GM21528 (cell line): ENCODE data around the gene ZFP36L1.

Experiments
- ATAC-seq: cut with Tn5 transposase; IDR thresholded peaks from one replicate; pipeline ENCODE4 v1.9.1; 2021; ENCODE audit warnings: mild to moderate bottlenecking, moderate library complexity; ENCODE audit not compliant: unreplicated experiment, low FRiP score

Gene ZFP36L1, protein sequence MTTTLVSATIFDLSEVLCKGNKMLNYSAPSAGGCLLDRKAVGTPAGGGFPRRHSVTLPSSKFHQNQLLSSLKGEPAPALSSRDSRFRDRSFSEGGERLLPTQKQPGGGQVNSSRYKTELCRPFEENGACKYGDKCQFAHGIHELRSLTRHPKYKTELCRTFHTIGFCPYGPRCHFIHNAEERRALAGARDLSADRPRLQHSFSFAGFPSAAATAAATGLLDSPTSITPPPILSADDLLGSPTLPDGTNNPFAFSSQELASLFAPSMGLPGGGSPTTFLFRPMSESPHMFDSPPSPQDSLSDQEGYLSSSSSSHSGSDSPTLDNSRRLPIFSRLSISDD

GRCh38 chr14:68792979-68793733 is at the start of gene ZFP36L1:
Gene ZFP36L1 (minus strand): TSS chr14:68793067. CDS start chr14:68792938, 129 bp downstream.
- peak; percentile 36 for ATAC-seq

GRCh38 chr14:68842298-68842697 is 49.4 kb upstream of the ZFP36L1 start:
- no peak for ATAC-seq

GRCh38 chr14:68841016-68841809 is 48.3 kb upstream of the ZFP36L1 start:
- no peak for ATAC-seq

GRCh38 chr14:68840454-68840853 is 47.6 kb upstream of the ZFP36L1 start:
- ATAC-seq, result no peak

DNA sequence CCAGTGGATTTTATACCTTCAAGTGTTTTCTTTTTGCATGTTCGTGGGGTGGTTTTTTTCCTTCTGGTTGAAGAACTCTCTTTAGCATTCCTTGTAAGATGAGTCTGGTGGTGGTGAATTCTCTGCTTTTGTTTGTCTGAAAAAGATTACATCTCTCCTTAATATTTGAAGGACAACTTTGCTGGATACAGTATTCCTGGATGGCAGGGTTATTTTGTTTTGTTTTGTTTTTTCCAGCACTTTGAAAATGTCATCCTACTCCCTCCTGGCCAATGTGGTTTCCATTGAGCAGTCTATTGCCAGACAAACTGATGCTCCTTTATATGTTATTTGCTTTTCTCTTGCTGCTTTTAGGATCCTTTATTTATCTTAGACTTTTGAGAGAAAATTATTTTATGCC is 43.2 kb upstream of the ZFP36L1 start:
- no peak for ATAC-seq

GRCh38 chr14:68834816-68835215 is 41.9 kb upstream of the ZFP36L1 start:
- ATAC-seq, result no peak

- ATAC-seq, result no peak
Observed at GRCh38 chr14:68828698-68829097, 35.8 kb upstream of the ZFP36L1 start.

GRCh38 chr14:68825729-68826128 is 32.9 kb upstream of the ZFP36L1 start:
- ATAC-seq, result no peak

- no peak for ATAC-seq
Observed at GRCh38 chr14:68824517-68825347, 31.9 kb upstream of the ZFP36L1 start.

- no peak for ATAC-seq
Observed at GRCh38 chr14:68824207-68824516, 31.3 kb upstream of the ZFP36L1 start.

GRCh38 chr14:68823434-68824206 is 30.8 kb upstream of the ZFP36L1 start:
- no peak for ATAC-seq

GRCh38 chr14:68822926-68823325 is 30.1 kb upstream of the ZFP36L1 start:
- ATAC-seq, result no peak

DNA sequence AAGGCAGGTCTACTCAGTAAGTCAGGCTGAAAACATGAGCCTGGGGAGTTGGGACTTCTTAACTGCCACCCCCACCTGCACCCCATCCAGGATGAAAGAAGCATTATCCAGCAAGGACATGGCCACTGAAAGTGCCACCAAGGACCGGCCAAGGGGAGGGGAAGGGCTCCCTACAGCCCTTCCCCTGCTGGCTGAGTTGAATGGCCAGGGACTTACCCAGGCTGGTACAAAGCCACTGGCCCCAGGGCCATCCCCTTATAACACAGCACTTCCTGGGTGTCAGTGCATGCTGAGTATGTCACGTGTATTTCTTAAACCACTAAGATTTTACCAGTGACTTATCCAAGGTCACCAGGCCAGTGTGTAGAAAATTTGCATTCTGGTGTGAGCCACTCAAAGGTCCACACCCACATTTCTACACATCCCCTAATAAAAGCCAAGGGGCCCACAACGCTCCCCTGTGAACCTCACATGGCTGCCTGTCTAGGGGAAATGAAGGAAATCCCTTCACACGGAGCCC is 29.3 kb upstream of the ZFP36L1 start:
- peak; percentile 62 for ATAC-seq

DNA sequence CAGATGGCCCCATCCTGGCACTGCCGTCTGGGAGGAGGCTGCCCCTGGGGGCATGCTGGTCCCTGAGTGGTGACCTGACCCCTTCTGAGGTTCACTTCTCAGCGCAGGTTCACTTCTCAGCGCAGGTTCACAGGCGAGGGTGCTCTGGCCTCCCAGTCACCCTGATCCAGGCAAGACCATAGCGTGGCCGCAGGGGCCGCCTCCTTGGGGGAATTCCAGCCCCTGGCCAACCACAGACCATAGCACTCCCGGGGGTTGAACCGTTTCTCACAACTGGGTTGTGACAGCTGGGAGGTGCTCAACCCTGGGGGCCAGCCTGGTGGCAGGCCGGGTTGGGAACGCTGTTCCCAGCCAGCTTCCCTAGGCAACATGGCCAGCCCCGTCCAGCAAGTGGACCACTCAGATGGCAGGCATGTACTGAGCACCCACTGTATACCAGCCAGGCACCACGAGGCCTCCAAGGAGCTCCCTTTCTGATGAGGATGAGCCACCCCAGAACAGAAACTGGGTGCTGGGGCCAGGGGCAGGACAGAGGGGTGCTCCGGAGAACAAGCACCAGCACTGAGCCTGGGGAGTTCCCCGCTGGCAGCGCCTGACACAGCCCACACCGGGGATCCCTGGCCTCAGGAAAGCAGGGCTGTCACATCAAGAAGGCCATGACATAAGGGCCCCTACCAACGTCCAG is 28.3 kb upstream of the ZFP36L1 start:
- ATAC-seq, result no peak

DNA sequence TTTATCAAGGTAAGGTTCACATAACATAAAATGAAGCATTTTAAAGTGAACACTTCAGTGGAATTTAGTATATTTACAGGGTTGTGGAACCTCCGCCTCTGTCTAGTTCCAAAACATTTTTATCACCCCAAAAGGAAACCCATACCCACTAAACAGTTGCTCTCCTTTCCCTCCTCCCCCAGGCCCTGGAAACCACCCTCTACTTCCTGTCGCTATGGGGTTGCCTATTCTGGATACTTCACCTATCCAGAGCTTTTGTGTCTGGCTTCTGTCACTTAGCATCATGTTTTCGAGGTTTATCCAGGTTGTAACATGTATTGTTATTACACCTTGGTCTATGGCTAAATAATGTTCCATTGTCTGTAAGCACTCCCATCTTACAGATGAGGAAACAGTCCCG is 27.7 kb upstream of the ZFP36L1 start:
- no peak for ATAC-seq

GRCh38 chr14:68820119-68820518 is 27.3 kb upstream of the ZFP36L1 start:
- ATAC-seq, result no peak

GRCh38 chr14:68819260-68819691 is 26.4 kb upstream of the ZFP36L1 start:
- ATAC-seq, result no peak

DNA sequence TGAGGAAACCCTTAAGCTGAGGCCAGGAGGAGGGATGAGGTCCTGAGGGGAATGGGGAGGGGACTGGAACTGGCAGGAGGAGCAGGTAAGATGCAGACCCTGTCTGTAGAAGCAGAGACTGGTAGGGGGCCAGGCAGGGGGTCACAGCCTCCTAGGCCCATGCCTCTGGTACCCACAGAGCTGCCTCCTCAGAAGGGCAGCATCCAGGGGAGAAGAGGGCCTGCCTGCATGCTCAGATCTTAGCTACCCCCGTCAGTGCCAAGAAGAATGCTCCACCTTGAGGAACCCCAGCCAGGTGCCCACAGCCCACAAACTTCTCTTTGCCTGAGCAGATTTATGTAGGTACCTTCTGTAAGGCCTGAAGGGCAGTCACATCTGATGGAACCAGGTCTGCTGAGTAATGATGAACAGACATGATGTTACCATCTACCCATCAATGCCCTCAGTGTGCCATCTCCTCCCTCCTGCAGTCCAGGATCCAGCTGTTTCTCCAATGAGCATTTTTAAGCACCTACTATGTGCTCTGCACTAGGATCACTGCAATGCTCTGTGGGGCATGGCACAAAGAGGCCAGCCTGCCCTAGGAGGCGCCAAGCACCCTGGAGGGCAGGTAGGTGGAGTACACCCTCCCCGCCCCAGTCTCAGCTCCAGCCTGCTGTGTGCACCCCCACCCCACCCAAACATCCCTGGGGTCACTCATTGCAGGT is 24.8 kb upstream of the ZFP36L1 start:
- ATAC-seq, result no peak
